GM10847 (cell line): Measurements from ENCODE around the gene ILK.

Experiments used
- POLR2A ChIP-seq: IDR thresholded peaks from 2 replicates; pipeline ENCODE4 v1.6.1; 2011; ENCODE audit not compliant: insufficient read length; ENCODE audit errors: extremely low read depth

Gene ILK

DNA sequence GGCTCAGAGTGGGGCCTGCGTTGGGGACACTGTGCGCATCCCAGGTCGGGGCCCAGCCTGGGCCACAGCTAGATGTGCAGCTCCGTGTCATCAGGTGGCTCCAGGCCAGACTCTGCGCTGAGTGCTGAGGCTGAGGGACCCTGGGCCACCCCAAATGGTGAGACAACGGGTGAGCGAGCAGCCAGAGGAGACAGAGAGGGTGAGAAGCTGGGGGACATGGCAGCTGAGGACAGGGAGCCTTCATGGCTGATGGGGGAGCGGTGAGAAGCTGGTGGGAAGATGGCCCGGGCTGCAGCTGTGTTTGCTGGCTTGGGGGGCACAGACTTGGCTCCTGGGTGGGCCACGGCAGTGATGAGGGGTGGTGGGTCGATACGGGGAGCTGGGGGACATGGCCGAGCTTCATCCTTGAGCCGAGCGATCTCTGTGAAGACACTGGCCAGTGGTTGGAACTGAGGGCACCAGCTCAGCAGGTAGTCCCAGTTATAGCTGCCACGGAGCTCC lies 18.2 kb downstream of the ILK start:
- no peak for TF ChIP-seq POLR2A

DNA sequence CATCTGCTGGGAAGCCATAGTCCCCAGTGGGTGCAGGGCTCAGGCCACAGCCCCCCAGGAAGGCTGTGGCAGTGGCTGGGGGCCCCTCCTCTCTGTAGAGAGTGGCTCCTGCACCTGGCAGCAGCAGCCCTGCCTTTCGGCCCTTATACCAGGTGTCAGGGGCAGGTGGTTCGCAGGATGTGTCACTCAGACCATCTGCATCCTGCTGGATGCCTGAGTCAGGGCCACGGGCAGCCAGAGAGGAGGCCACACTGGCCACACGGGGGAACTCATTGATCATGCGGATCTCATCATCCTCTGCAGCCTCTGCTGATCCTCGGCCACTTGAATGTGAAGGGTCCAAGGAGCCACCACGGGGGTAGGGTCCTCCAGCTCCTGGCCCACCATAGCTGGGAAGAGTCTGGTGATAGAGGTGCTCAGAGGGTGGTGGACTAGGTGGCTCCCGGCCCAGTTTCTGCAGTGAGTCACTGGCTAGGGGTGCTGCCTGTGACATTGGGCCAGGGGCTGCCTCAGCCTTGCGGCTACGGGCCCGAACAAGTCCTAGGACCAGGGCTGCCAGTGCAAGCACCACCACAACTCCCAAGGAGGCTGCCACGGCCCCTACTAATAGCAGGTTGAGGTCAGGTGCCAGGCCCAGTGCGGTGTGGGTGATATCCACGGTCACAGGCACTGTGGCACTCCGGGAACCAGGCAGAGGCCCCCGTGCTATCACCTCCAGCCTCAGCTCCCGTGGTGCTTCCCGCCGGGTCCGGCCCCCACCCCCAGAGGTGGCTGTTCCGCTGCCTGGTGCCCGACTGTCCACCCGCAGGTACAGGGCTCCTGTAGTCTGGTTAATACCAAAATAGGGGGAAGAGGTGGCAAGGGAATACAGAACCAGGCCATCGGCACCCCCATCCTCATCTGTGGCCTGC lies 18.9 kb downstream of the ILK start:
- no peak for TF ChIP-seq POLR2A

DNA sequence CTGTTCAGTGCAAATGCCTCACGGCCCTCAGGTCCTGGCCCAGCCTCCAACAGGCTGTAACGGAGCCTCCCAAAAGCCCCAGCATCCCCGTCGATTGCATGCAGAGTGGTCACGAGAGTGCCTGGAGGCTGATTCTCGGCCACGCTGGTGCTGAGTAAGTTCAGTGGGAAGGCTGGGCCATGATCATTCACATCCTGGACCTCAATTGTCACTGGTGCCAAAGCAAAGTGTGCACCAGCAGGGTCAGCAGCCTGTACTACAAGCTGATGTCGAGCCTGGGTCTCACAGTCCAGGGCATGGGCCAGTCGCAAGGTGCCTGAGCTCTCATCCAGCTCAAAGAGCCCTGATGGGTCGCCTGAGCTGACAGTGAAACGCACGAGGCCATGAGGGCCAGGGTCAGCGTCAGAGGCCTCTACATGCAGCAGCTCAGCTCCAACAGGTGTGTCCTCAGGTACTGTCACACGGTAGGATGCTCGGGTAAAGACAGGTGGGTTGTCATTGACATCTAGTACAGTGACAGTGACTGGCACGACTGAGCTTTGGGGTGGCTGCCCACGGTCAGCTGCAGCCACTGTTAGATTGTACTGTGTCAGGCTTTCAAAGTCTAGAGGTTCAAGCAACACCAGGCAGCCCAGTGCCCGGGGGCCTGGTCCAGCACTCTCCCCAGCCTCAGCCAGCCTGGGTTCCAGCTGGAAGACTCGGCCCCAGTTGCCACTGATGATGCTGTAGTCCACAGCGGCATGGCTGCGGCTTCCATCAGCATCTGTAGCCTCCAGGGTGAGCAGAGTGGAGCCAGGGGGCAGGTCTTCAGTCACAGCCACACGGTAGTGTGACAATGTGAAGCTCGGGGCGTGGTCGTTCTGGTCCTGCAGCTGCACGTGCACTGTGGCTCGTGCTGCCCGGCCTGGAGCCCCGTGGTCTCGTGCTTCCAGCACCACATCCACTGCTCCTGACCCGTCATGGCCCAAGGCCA lies 20.1 kb downstream of the ILK start:
- TF ChIP-seq POLR2A, result no peak

DNA sequence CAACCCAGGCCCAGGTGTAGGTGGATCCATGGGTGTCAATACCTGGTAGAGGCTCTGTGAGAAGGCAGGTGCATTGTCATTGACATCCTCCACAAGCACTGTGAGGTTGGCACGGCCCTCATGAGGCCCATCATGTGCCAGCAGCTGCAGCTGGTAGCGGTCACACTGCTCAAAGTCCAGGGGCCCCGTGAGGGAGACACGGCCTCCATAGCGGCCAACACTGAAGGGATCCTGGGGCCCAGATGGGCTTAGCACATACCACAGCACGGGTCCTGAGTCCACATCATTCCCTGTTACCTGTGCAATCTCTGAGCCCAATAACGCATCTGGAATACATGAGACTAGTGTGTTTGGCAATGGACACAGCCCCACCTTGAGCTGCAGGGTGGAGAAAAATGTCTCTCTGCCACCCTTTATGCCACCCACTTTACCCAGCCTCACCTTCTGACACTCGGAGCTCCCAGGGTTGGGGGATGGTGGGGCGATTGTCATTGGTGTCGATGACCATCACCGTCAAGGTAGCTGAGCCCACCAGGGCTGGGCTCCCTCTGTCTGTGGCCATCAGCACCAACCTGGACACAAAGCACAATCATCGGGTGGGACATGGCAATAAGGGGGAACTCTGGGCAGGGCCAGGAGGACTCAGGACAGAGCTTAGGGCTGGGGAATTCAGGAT lies 21.7 kb downstream of the ILK start:
- TF ChIP-seq POLR2A, result no peak

DNA sequence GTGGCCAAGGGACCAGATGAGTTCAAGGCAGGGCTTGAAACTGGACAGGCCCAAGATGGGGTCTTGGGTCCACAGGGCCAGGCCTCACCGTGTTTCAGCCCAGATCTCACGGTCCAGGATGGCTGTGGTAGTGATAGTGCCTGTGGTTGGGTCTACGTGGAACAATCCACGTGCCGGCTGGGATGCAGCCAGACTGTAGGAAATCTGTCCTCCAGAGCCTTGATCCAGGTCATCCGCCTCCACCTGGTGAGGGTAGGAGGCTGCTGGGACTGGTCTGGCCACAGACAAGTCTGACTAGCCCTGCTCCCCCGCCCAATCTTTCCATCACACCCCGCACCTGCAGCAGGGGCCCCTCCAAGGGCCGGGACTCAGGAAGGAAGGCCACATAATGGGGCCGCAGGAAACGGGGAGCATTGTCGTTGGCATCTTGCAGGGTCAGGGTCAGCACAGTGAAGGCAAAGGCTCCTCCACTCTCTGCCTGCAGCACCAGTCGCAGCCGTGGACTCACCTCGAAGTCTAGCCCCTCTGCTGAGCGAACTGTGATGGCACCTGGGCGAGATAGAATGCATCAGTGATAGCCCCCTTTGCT lies 22.4 kb downstream of the ILK start:
- TF ChIP-seq POLR2A, result no peak

DNA sequence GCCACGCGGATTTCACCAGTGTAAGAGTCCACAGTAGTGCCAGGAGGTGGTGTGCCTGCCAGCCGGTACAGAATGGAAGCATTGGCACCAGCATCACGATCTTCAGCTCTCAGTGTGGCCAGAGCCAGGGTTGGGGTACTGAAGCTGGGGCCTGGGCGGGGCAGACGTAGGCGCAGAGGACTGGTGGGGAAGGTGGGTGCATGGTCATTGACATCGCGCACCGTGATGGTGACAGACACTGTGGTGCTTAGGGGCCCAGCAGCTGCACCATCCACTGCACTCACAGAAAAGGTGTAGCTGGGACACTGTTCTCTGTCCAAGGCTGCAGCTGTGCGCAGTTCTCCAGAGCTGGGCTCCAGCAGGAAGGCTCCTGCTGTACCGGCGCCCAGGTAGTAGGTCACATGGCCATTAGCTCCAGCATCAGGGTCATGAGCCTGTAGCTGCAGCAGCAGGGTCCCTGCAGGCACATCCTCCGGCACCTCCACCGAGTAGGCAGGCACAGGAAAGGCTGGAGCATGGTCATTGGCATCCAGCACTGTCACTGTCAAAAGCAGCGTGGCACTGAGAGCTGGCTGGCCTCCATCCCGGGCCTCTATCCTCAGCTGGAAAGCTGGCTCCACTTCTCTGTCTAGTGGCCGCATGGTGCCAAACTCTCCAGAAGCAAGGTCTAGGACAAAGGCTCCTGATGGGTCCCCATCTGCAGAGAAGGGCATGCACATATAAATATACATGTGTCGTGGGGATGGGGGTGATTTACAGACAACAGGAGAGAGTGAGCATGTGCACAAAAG lies 23.6 kb downstream of the ILK start:
- no peak for TF ChIP-seq POLR2A

DNA sequence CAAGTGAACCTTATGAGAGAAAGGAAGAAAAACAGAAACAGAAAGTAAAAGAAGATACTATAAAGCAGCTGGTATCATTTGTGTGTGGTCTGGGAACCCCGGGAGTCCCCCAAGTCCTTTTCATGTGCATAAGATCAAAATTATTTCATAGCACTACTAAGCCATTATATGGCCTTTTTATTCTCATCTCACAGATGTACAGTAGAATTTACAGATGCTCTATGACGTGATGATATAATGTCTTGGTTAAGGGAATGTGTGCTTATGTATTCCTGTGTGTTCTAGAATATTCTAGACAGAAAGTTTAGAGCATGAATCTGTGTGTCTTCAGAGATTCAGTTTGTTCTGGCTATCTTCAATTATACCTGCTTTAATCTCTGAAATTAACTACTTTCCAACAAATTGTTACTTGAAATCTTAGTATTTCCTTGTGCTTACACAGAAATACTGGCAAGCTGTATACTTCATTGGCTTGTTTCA lies 24.2 kb downstream of the ILK start:
- TF ChIP-seq POLR2A, result no peak

DNA sequence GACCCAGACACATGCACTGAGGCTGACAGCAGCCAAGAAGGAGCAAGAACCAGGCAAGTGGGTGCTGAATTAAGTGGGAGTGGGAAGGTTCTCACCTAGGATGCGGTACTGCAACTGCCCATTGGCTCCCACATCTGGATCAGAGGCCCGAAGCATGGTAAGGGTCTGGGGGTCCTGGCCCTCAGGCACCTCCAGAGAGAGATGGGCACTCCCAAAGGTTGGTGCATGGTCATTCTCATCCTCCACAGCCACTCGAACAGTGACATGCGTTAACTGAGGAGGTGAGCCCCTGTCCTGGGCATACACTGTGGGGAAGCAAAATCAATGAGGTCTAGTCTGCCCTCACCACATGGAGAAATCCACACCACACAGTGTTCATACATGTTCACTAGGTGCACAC lies 25.0 kb downstream of the ILK start:
- no peak for TF ChIP-seq POLR2A

DNA sequence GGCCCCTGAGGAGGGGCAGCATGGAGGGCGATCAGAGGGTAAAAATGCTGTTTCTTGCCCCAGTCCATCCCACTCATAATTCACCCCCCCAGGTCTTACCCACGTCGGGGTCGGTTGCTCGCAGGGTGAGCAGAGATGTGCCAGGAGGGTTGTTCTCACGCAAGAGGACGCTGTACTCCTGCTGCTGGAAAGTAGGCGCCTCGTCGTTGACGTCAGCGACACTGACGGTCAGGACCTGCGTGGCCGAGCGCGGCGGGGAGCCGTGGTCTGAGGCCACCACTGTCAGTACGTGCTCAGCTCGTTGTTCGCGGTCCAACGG lies 26.0 kb downstream of the ILK start:
- TF ChIP-seq POLR2A, result no peak

DNA sequence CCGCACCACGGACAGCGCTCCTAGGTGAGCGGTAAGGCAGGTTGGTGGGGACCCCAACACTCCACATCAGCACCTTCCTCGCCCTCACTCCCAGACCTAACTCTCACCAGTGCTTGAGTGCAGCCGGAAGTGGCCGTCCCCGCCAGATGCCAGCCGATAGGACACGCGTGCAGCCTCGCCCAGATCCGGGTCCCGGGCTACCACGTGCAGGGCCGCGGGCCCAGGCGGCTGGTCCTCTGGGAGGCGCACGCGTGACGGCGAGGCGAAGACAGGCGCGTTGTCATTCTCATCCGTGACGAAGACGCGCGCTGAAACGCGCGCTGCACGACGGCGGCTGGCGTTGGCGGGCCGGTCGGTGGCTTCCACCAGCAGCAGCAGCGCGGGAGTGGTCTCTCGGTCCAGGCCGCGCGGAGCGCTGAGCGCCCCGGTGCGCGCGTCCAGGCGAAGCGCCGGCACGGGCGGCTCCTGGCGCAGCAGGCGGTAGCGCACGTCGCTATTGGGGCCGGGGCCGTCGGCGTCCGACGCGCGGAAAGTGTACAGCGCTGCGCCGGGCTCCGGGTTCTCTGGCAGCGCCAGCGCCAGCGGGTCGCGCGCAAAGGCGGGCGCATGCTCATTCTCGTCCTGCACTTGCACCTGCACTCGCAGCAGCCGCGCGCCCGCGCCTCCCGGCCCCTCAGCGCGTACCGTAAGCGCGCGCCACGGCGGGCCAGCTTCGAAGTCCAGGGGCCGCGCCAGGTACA lies 26.5 kb downstream of the ILK start:
- no peak for TF ChIP-seq POLR2A

DNA sequence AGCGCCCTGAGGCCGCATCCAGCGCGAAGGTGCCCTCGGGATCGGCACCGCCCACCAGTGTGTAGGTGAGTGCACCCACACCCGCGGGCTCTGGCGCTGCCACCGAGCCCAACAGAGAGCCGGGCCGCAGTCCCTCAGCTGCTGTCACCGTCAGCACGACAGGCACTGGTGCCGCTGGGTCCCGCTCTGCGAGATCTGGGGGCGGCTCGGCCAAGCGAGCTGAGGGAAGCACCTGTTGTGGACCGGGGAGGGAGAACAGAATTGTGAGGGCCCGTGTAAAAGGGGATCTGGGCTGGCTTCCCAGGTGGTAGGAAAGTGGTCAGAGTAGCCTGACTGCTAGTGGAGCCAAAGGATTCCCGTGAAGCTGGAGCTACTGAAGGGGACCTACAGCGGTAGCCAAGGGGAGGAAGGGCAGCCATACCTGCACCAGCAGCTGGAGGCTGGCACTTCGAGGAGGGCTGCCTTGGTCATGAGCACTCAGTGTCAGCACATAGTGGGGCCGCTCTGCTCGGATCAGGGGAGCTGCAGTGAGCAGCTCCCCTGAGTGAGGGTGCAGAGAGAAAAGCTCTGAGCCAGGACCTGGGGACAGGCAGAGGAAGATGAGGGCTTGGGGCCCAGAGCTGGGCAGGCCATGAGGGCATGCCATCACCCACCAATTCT lies 27.2 kb downstream of the ILK start:
- no peak for TF ChIP-seq POLR2A

DNA sequence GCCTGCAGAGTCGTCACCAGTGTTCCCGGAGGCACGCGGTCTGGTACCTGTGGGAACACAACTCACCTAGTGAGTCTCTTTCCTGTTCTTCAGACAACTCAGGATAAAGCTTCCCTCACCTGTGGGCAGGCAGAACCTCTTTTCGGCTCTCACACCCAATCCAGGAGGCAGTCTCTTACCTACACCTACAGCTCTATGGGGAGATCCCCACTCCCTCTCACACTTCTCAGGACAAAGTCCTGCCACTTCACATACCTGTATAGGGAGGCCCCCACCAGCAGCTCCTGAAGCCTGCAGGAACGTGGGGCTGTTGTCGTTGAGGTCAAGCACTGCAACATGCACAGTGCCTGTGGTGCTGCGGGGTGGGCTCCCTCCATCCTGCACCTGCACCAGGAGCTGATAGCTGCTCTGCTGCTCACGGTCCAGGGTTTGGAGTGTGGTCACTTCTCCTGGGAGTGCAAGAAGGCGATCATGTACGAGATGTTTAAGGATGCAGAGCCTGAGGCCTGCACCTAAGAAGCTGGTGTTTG lies 27.9 kb downstream of the ILK start:
- TF ChIP-seq POLR2A, result no peak
